Chondrocyte (in vitro differentiated cells): ENCODE data around the gene EEIG1. TPM values are rescaled to one million over a fixed set of nuclear protein-coding genes. Genes with fewer than 3 reads are reported as not detected.

Source experiments
- DNase-seq: peaks from one replicate; pipeline ENCODE4 v3.0.0; 2021; ENCODE audit warnings: mixed read lengths, low spot score
- H3K27ac Mint-ChIP-seq: one replicate; pipeline ENCODE4 v1.8.0; 2021; ENCODE audit warnings: mild to moderate bottlenecking, moderate library complexity, mixed read lengths; ENCODE audit not compliant: unreplicated experiment
- H3K27me3 Mint-ChIP-seq: 2 replicates; pipeline ENCODE4 v1.8.0; 2021; ENCODE audit warnings: low read depth, mixed read lengths
- H3K36me3 Mint-ChIP-seq: 2 replicates; pipeline ENCODE4 v1.8.0; 2021; ENCODE audit warnings: low read depth, mixed read lengths
- H3K4me1 Mint-ChIP-seq: 2 replicates; pipeline ENCODE4 v1.8.0; 2021; ENCODE audit warnings: low read depth, mild to moderate bottlenecking, mixed read lengths
- H3K4me3 Mint-ChIP-seq: one replicate; pipeline ENCODE4 v1.8.0; 2021; ENCODE audit warnings: mild to moderate bottlenecking, moderate library complexity, mixed read lengths; ENCODE audit not compliant: unreplicated experiment
- H3K9me3 Mint-ChIP-seq: 2 replicates; pipeline ENCODE4 v1.8.0; 2021; ENCODE audit warnings: low read depth, mixed read lengths
- CTCF ChIP-seq: fragments of 200-600 bp; sonication (generic); IDR thresholded peaks from 2 replicates; pipeline ENCODE4 v1.5.0; 2021; ENCODE audit warnings: antibody characterized with exemption, mild to moderate bottlenecking, moderate library complexity
- total RNA-seq: library from RNA; stranded (reverse); gene quantifications from 3 replicates; pipeline ENCODE4 v1.2.1, GENCODE V29; 2021

The EEIG1 gene
- total RNA-seq, 1 donor from 2014 or later = 63.0 TPM

- no peak for TF ChIP-seq CTCF
- no peak for DNase-seq
- Mint-ChIP-seq H3K4me3 (peak overlapping the region; percentile 78), H3K9me3 (no peaks in the 10 kb centered on the region), H3K4me1 (peaks cover 31% of the 10 kb centered on the region), H3K27ac (peak overlapping the region; percentile 96), H3K36me3 (no peaks in the 10 kb centered on the region), H3K27me3 (no peaks in the 10 kb centered on the region)
Observed at GRCh38 chr9:127981559-127982121, 851 bp upstream of the EEIG1 start.

- H3K4me1 Mint-ChIP-seq = peaks cover 46% of the 10 kb centered on the region
- no peaks in the 10 kb centered on the region for H3K36me3 Mint-ChIP-seq
- no peak for DNase-seq
Observed at GRCh38 chr9:127980060-127980705, 606 bp downstream of the EEIG1 start.

DNA sequence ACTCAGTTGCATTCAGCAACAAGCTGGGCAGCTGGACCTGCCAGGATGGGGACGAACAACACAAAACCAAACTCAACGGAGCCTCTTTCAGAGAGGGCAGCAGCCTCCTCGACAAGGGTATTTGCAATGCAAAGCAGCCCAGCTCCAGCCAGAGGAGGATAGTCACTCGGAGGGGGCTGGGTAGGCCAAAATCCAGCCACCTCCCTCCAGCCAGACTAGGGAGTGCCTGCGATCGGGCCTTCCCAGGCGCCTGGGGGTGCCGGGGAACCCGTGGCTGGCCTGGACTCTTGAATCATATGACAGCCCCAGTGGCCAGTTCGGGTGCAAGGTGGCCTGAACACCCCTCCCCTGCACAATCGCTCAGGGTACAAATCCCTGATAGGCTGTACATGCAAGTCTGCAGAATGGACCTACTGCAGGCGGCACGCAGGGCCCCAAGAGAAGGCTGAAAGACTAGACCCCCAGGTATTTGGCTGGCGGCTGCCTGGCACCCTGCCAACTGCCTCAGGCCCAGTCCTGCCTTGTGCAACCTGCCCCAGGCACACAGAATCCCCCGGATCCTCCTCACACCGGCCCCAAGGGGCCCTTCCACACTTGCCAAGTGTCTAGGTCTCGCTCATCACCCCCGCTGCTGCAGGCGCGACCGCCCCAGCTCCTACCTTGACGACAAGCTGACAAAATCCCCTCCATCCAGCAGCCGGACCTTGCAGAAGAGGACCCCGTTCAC lies 1.3 kb downstream of the EEIG1 start:
- peak overlapping the region; percentile 94 for H3K4me3 Mint-ChIP-seq
- peak overlapping the region; percentile 87 for H3K27ac Mint-ChIP-seq
- DNase-seq = no peak
- H3K4me1 Mint-ChIP-seq = peaks cover 52% of the 10 kb centered on the region
- H3K27me3 Mint-ChIP-seq = no peaks in the 10 kb centered on the region
- H3K36me3 Mint-ChIP-seq = no peaks in the 10 kb centered on the region
- H3K9me3 Mint-ChIP-seq = no peaks in the 10 kb centered on the region
- TF ChIP-seq CTCF = peak; percentile 13

More at GRCh38 chr9:127980060-127980705, 606 bp downstream of the EEIG1 start:
- H3K9me3 Mint-ChIP-seq = no peaks in the 10 kb centered on the region
- peak overlapping the region; percentile 87 for H3K27ac Mint-ChIP-seq
- no peaks in the 10 kb centered on the region for H3K27me3 Mint-ChIP-seq
- peak overlapping the region; percentile 94 for H3K4me3 Mint-ChIP-seq
- no peak for TF ChIP-seq CTCF

DNA sequence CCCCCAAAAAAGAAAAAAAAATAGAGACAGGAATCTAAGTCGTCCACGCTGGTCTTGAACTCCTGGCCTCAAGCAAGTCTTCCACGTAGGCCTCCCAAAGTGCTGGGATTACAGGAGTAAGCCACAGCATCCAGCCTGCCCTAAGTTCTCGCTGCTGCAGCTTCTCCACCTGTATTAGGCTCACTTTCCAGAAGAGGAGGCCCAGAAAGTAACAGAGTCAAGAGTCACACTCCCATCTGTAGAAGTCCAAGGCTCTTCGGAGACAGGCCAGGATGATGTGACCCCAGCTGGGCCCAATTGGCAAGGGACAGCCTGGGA lies 1.8 kb downstream of the EEIG1 start:
- no peaks in the 10 kb centered on the region for H3K9me3 Mint-ChIP-seq
- H3K36me3 Mint-ChIP-seq = no peaks in the 10 kb centered on the region
- H3K4me3 Mint-ChIP-seq = peak overlapping the region; percentile 94
- H3K27me3 Mint-ChIP-seq = no peaks in the 10 kb centered on the region
- TF ChIP-seq CTCF = no peak
- peaks cover 58% of the 10 kb centered on the region for H3K4me1 Mint-ChIP-seq
- peak overlapping the region; percentile 87 for H3K27ac Mint-ChIP-seq
- DNase-seq = no peak

- no peak for DNase-seq
- peak overlapping the region; percentile 78 for H3K27ac Mint-ChIP-seq
- no peaks in the 10 kb centered on the region for H3K9me3 Mint-ChIP-seq
- H3K4me3 Mint-ChIP-seq = peak overlapping the region; percentile 94
- no peaks in the 10 kb centered on the region for H3K27me3 Mint-ChIP-seq
- H3K36me3 Mint-ChIP-seq = no peaks in the 10 kb centered on the region
- TF ChIP-seq CTCF = peak; percentile 21
- peaks cover 67% of the 10 kb centered on the region for H3K4me1 Mint-ChIP-seq
Observed at GRCh38 chr9:127977884-127978647, 2.7 kb downstream of the EEIG1 start.
